ENCODE measurements around the gene RAP1A. TPM values are rescaled to one million over a fixed set of nuclear protein-coding genes. Genes with fewer than 3 reads are reported as not detected.
A peak's percentile ranks its signal among the peaks of the same experiment; 100 is the strongest.

Gene RAP1A
- total RNA-seq, 1 experiment from 2014 or later: 25.4 TPM

GRCh38 chr1:111747947-111748346 lies 128.4 kb downstream of the RAP1A start (continued):
- no peak for TF ChIP-seq CTCF (IDR thresholded peaks at IDR 0.05)
- no peak for TF ChIP-seq MXD4 (CRISPR knock-in tag; IDR thresholded peaks at IDR 0.05; ENCODE audit: borderline replicate concordance)
- TF ChIP-seq EMX1 (CRISPR knock-in tag; IDR thresholded peaks at IDR 0.05): no peak
- TF ChIP-seq PREB (CRISPR knock-in tag; IDR thresholded peaks at IDR 0.05; ENCODE audit: borderline replicate concordance): no peak
- no peak for TF ChIP-seq HMGA2 (CRISPR knock-in tag; IDR thresholded peaks at IDR 0.05)
- TF ChIP-seq ATF1 (CRISPR knock-in tag; IDR thresholded peaks at IDR 0.05): no peak
- no peak for TF ChIP-seq NR1H2 (CRISPR knock-in tag; IDR thresholded peaks at IDR 0.05)

DNA sequence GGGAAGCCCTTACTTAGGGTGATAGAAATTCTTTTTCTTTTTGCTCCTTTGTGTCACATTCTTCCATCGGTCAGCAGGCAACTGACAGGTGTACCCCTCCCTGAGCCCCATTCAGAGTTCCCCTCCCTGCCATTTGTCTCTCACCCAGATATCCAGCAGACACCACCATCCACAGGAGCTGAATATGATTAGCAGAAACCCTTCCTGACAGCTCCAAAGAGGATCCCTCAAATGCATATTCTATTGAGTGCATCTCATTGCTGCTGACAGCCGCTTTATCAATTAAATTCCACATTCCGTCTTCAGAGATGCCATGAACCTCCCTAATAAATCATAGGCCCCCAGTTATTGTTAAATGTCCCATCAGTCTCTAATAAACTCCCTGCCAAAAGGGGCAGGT lies 130.0 kb downstream of the RAP1A start:
- DNase-seq (ENCODE audit: low spot score): no peak
- H3K27ac Mint-ChIP-seq: no peak overlapping the region
- no peak for TF ChIP-seq NR3C1 (CRISPR knock-in tag; conservative IDR thresholded peaks at IDR 0.05; ENCODE audit: low read depth)
- TF ChIP-seq, protein P1, sequence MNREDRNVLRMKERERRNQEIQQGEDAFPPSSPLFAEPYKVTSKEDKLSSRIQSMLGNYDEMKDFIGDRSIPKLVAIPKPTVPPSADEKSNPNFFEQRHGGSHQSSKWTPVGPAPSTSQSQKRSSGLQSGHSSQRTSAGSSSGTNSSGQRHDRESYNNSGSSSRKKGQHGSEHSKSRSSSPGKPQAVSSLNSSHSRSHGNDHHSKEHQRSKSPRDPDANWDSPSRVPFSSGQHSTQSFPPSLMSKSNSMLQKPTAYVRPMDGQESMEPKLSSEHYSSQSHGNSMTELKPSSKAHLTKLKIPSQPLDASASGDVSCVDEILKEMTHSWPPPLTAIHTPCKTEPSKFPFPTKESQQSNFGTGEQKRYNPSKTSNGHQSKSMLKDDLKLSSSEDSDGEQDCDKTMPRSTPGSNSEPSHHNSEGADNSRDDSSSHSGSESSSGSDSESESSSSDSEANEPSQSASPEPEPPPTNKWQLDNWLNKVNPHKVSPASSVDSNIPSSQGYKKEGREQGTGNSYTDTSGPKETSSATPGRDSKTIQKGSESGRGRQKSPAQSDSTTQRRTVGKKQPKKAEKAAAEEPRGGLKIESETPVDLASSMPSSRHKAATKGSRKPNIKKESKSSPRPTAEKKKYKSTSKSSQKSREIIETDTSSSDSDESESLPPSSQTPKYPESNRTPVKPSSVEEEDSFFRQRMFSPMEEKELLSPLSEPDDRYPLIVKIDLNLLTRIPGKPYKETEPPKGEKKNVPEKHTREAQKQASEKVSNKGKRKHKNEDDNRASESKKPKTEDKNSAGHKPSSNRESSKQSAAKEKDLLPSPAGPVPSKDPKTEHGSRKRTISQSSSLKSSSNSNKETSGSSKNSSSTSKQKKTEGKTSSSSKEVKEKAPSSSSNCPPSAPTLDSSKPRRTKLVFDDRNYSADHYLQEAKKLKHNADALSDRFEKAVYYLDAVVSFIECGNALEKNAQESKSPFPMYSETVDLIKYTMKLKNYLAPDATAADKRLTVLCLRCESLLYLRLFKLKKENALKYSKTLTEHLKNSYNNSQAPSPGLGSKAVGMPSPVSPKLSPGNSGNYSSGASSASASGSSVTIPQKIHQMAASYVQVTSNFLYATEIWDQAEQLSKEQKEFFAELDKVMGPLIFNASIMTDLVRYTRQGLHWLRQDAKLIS (CRISPR knock-in tag; IDR thresholded peaks at IDR 0.05; ENCODE audit: borderline replicate concordance): no peak
- TF ChIP-seq JAZF1 (CRISPR knock-in tag; IDR thresholded peaks at IDR 0.05): no peak
- H3K9me3 Mint-ChIP-seq: no peaks in the 10 kb centered on the region
- POLR2A ChIA-PET: interaction anchor here (1.5 kb wide), 1 partner anchor 11 kb away, joined by 4 read pairs; no protein-coding TSS in a partner anchor
- peaks cover 32% of the 10 kb centered on the region for H3K4me1 Mint-ChIP-seq
- CTCF ChIA-PET: interaction anchor here (0.7 to 3.7 kb wide), 8 partner anchors 13 to 268 kb away, joined by 3 to 78 read pairs (median 6); partner anchors contain the start of gene INKA2
- peak; percentile 10; the same call in 1 of the 2 replicates for ATAC-seq
- H3K4me3 Mint-ChIP-seq: no peak overlapping the region
- H3K27me3 Mint-ChIP-seq (ENCODE audit: low read depth): peaks cover 7% of the 10 kb centered on the region
- H3K36me3 Mint-ChIP-seq: no peaks in the 10 kb centered on the region

GRCh38 chr1:111750856-111751255 lies 131.3 kb downstream of the RAP1A start:
- peaks cover 7% of the 10 kb centered on the region for H3K27me3 Mint-ChIP-seq (ENCODE audit: low read depth)
- DNase-seq (ENCODE audit: low spot score) (no peak), ATAC-seq (no peak)
- H3K4me1 Mint-ChIP-seq: peaks cover 35% of the 10 kb centered on the region
- H3K4me3 Mint-ChIP-seq: no peak overlapping the region
- POLR2A ChIA-PET: interaction anchor here (1.0 kb wide), 1 partner anchor 13 kb away, joined by 3 read pairs; no protein-coding TSS in a partner anchor
- H3K9me3 Mint-ChIP-seq: no peaks in the 10 kb centered on the region
- TF ChIP-seq, protein P2, sequence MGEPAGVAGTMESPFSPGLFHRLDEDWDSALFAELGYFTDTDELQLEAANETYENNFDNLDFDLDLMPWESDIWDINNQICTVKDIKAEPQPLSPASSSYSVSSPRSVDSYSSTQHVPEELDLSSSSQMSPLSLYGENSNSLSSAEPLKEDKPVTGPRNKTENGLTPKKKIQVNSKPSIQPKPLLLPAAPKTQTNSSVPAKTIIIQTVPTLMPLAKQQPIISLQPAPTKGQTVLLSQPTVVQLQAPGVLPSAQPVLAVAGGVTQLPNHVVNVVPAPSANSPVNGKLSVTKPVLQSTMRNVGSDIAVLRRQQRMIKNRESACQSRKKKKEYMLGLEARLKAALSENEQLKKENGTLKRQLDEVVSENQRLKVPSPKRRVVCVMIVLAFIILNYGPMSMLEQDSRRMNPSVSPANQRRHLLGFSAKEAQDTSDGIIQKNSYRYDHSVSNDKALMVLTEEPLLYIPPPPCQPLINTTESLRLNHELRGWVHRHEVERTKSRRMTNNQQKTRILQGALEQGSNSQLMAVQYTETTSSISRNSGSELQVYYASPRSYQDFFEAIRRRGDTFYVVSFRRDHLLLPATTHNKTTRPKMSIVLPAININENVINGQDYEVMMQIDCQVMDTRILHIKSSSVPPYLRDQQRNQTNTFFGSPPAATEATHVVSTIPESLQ (CRISPR knock-in tag; IDR thresholded peaks at IDR 0.05): no peak
- TF ChIP-seq SP1 (CRISPR knock-in tag; conservative IDR thresholded peaks at IDR 0.05): no peak
- TF ChIP-seq ZNF671 (CRISPR knock-in tag; IDR thresholded peaks at IDR 0.05): no peak
- no peak for TF ChIP-seq ZNF121 (CRISPR knock-in tag; IDR thresholded peaks at IDR 0.05)
- no peak for TF ChIP-seq MXD4 (CRISPR knock-in tag; IDR thresholded peaks at IDR 0.05; ENCODE audit: borderline replicate concordance)
- TF ChIP-seq CTCF (IDR thresholded peaks at IDR 0.05): no peak
- TF ChIP-seq, protein P3, sequence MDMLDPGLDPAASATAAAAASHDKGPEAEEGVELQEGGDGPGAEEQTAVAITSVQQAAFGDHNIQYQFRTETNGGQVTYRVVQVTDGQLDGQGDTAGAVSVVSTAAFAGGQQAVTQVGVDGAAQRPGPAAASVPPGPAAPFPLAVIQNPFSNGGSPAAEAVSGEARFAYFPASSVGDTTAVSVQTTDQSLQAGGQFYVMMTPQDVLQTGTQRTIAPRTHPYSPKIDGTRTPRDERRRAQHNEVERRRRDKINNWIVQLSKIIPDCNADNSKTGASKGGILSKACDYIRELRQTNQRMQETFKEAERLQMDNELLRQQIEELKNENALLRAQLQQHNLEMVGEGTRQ (CRISPR knock-in tag; IDR thresholded peaks at IDR 0.05): no peak
- TF ChIP-seq NFE2L1 (CRISPR knock-in tag; IDR thresholded peaks at IDR 0.05): no peak
- no peak for TF ChIP-seq PRRX2 (CRISPR knock-in tag; IDR thresholded peaks at IDR 0.05)
- TF ChIP-seq RORB (CRISPR knock-in tag; IDR thresholded peaks at IDR 0.05): no peak
- TF ChIP-seq TEAD4 (CRISPR knock-in tag; IDR thresholded peaks at IDR 0.05): no peak
- no peak for TF ChIP-seq TCF7 (CRISPR knock-in tag; IDR thresholded peaks at IDR 0.05; ENCODE audit: low read depth)
- TF ChIP-seq EMX1 (CRISPR knock-in tag; IDR thresholded peaks at IDR 0.05): no peak
- no peak overlapping the region for H3K27ac Mint-ChIP-seq
- CTCF ChIA-PET: interaction anchor here (1.4 to 3.7 kb wide), 3 partner anchors 17 to 269 kb away, joined by 4 to 29 read pairs (median 5); no protein-coding TSS in a partner anchor
- no peaks in the 10 kb centered on the region for H3K36me3 Mint-ChIP-seq
